Keratinocyte (primary cell): ENCODE data around the gene TYROBP. TPM values are rescaled to one million over a fixed set of nuclear protein-coding genes. Genes with fewer than 3 reads are reported as not detected.

ENCODE experiments used
- DNase-seq: peaks from one replicate; pipeline ENCODE4 v3.0.0-alpha.2; 2011; ENCODE audit warnings: low read depth, missing footprints, low spot score
- FAIRE-seq: peaks from 2 replicates; lab custom pipeline; 2011; peaks lifted over from hg19 to GRCh38; lab: Jason Lieb, UNC
- H2AFZ ChIP-seq: 2 replicates; pipeline ENCODE4 v1.6.0; 2012; ENCODE audit warnings: low read length, control low read depth, inconsistent platforms; ENCODE audit not compliant: control insufficient read depth
- H3K27ac ChIP-seq: 2 replicates; pipeline ENCODE4 v1.5.1; 2011; ENCODE audit warnings: low read length; ENCODE audit not compliant: control insufficient read depth, insufficient read depth
- H3K27me3 ChIP-seq: 3 replicates; pipeline ENCODE4 v1.6.0; 2011; ENCODE audit warnings: low read length; ENCODE audit not compliant: control insufficient read depth, insufficient read depth; ENCODE audit errors: extremely low read depth
- H3K36me3 ChIP-seq, 2 experiments: 2 replicates in 1 of 2; 3 replicates in 1 of 2; pipeline ENCODE4 v1.5.1; 2011; ENCODE audit warnings: low read length in 2 of 2, mild to moderate bottlenecking in 1 of 2; ENCODE audit not compliant: control insufficient read depth in 2 of 2, insufficient read depth in 2 of 2; ENCODE audit errors: extremely low read depth in 1 of 2
- H3K4me1 ChIP-seq: 3 replicates; pipeline ENCODE4 v1.5.1; 2011; ENCODE audit warnings: low read length; ENCODE audit not compliant: control insufficient read depth, insufficient read depth; ENCODE audit errors: extremely low read depth
- H3K4me2 ChIP-seq: 3 replicates; pipeline ENCODE4 v1.6.0; 2011; ENCODE audit warnings: low read depth, low read length; ENCODE audit not compliant: control insufficient read depth, insufficient read depth; ENCODE audit errors: extremely low read depth
- H3K4me3 ChIP-seq, 3 experiments: fragments of 200-600 bp in 1 of 3; sonication (generic) in 1 of 3; 2 replicates in 2 of 3; 3 replicates in 1 of 3; pipeline ENCODE4 v1.5.1; 2011 to 2016; ENCODE audit warnings: low read length in 3 of 3, mild to moderate bottlenecking in 3 of 3, control low read depth in 2 of 3, inconsistent platforms in 1 of 3, low read depth in 1 of 3, mixed read lengths in 1 of 3, mixed run types in 1 of 3, moderate library complexity in 1 of 3; ENCODE audit not compliant: control insufficient read depth in 2 of 3, insufficient read depth in 2 of 3; ENCODE audit errors: extremely low read depth in 1 of 3
- H3K79me2 ChIP-seq: 2 replicates; pipeline ENCODE4 v1.6.0; 2012; ENCODE audit warnings: low read length; ENCODE audit not compliant: control insufficient read depth, insufficient read depth
- H3K9ac ChIP-seq: 3 replicates; pipeline ENCODE4 v1.6.0; 2011; ENCODE audit warnings: low read length; ENCODE audit not compliant: control insufficient read depth, insufficient read depth; ENCODE audit errors: extremely low read depth
- H3K9me1 ChIP-seq: 3 replicates; pipeline ENCODE4 v1.6.0; 2011; ENCODE audit warnings: low read length; ENCODE audit not compliant: control insufficient read depth, insufficient read depth; ENCODE audit errors: extremely low read depth
- H3K9me3 ChIP-seq: 2 replicates; pipeline ENCODE4 v1.5.1; 2012; ENCODE audit warnings: low read depth, low read length; ENCODE audit not compliant: control insufficient read depth
- H4K20me1 ChIP-seq: 3 replicates; pipeline ENCODE4 v1.6.0; 2011; ENCODE audit warnings: low read length; ENCODE audit not compliant: control insufficient read depth, insufficient read depth; ENCODE audit errors: extremely low read depth
- CTCF ChIP-seq, 3 experiments: IDR thresholded peaks in 1 of 3; conservative IDR thresholded peaks in 1 of 3; optimal IDR thresholded peaks in 1 of 3; 2 replicates in 2 of 3; 3 replicates in 1 of 3; pipeline versions ENCODE3 to v1.5.1; 2011; ENCODE audit warnings: low read length in 3 of 3, mild to moderate bottlenecking in 3 of 3, moderate library complexity in 2 of 3, control low read depth in 1 of 3, inconsistent platforms in 1 of 3; ENCODE audit not compliant: insufficient read depth in 2 of 3; ENCODE audit errors: extremely low read depth in 1 of 3
- EZH2 ChIP-seq: IDR thresholded peaks from one replicate; pipeline ENCODE4 v1.6.1; 2012; ENCODE audit warnings: inconsistent platforms, mild to moderate bottlenecking, low read length, moderate library complexity
- dilution Hi-C: fragments of 300-500 bp; cut with MboI; formaldehyde crosslinking; loops from one replicate; pipeline ENCODE4 v1.7.0; 2020; ENCODE audit warnings: low sequenced_read_pairs; ENCODE audit not compliant: extremely low pct_ligation_motif_present
- polyA plus RNA-seq, 5 experiments: library from polyadenylated mRNA; depleted of rRNA in 3 of 5; stranded (reverse) in 3 of 5; stranded (forward) in 1 of 5; unstranded in 1 of 5; fragments of >200 nt; gene quantifications; 1 replicate in 1 of 5; 2 replicates in 3 of 5; 3 replicates in 1 of 5; pipeline versions ENCODE4 v1.2.1 to v1.2.3, GENCODE V29; 2011 to 2012; ENCODE audit warnings: missing spikeins in 2 of 5, low read depth in 1 of 5, low replicate concordance in 1 of 5

TYROBP gene
- polyA plus RNA-seq, 1 donor (not counting 4 experiments of a cell fraction or from before 2014, with no cell fraction given), result not detected

- Histone ChIP-seq H3K27ac (no peak overlapping the region), H3K9ac (no peak overlapping the region), H3K27me3 (peaks cover 49% of the 10 kb centered on the region), H3K4me2 (no peak overlapping the region), H3K79me2 (no peaks in the 10 kb centered on the region), H3K4me3 (no peak overlapping the region), H2AFZ (no peak overlapping the region), H3K4me1 (no peaks in the 10 kb centered on the region), H4K20me1 (no peaks in the 10 kb centered on the region), H3K9me1 (no peaks in the 10 kb centered on the region), H3K9me3 (no peaks in the 10 kb centered on the region), H3K36me3 (no peaks in the 10 kb centered on the region)
- no peak for TF ChIP-seq CTCF (optimal IDR thresholded peaks at IDR 0.05 in 1 of 3, IDR thresholded peaks at IDR 0.05 in 1 of 3, conservative IDR thresholded peaks at IDR 0.05 in 1 of 3; ENCODE audit: extremely low read depth in 1 of 3, insufficient read depth in 2 of 3, low read length in 3 of 3)
- TF ChIP-seq EZH2, result no peak
- no peak for FAIRE-seq
- DNase-seq, result no peak
- dilution Hi-C loops, result no loop called here
These were observed 48.7 kb downstream of the TYROBP start for GRCh38 chr19:35859414-35859813.

- H3K4me2 ChIP-seq, result no peak overlapping the region
- H3K27ac ChIP-seq, result no peak overlapping the region
- FAIRE-seq (no peak), DNase-seq (no peak)
- no peaks in the 10 kb centered on the region for H3K79me2 ChIP-seq
- no peak overlapping the region for H3K9ac ChIP-seq
- no peaks in the 10 kb centered on the region for H4K20me1 ChIP-seq
- H3K27me3 ChIP-seq, result peaks cover 49% of the 10 kb centered on the region
- no peak overlapping the region for H3K4me3 ChIP-seq
- TF ChIP-seq CTCF (optimal IDR thresholded peaks at IDR 0.05 in 1 of 3, IDR thresholded peaks at IDR 0.05 in 1 of 3, conservative IDR thresholded peaks at IDR 0.05 in 1 of 3; ENCODE audit: extremely low read depth in 1 of 3, insufficient read depth in 2 of 3, low read length in 3 of 3), result no peak
- no peak for TF ChIP-seq EZH2
- H3K4me1 ChIP-seq, result no peaks in the 10 kb centered on the region
- dilution Hi-C loops, result no loop called here
- H3K36me3 ChIP-seq, result no peaks in the 10 kb centered on the region
- no peaks in the 10 kb centered on the region for H3K9me1 ChIP-seq
- no peaks in the 10 kb centered on the region for H3K9me3 ChIP-seq
- H2AFZ ChIP-seq, result no peak overlapping the region
These were observed 49.8 kb downstream of the TYROBP start for GRCh38 chr19:35858311-35858710.
